Omental fat pad (tissue), 4 donors: ENCODE measurements around the gene PIK3C2B. TPM values are rescaled to one million over a fixed set of nuclear protein-coding genes. Genes with fewer than 3 reads are reported as not detected.

Source experiments
- ATAC-seq: fragments of 150-250 bp; one replicate; pipeline ENCODE4 v1.9.1; 2016; ENCODE audit warnings: mild to moderate bottlenecking, moderate library complexity; ENCODE audit not compliant: low FRiP score
- DNase-seq: peaks from one replicate; pipeline ENCODE4 v3.0.0-alpha.2; 2019; ENCODE audit warnings: low spot score
- CTCF ChIP-seq, 3 donors: fragments of 450-650 bp; IDR thresholded peaks; one replicate each; pipeline ENCODE4 v1.5.1; 2016 to 2017; ENCODE audit warnings: antibody characterized with exemption in 3 of 3, mild to moderate bottlenecking in 3 of 3, moderate library complexity in 2 of 3
- total RNA-seq, 4 donors: library from RNA; depleted of rRNA; stranded (reverse); fragments of >200 nt; gene quantifications; one replicate each; pipeline ENCODE4 v1.1.0, GENCODE V29; 2016

The PIK3C2B gene
- total RNA-seq, 4 donors from 2014 or later: 17.2 to 42.4 (median 31.6) TPM

DNA sequence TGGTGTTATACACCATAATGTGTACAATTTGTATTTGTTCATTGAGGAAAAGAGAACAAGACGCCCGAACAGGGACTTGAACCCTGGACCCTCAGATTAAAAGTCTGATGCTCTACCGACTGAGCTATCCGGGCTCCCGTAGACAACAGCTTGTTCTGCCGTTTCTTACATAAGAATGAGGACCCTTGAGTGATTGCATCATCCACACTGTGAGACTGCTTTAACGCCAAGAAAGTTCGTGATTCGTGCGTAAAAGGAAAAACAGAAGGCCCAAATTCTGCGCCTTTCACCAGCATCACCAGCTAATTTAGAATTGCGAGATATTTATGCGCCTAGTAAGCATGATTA is 12.3 kb upstream of the PIK3C2B start:
- TF ChIP-seq CTCF (IDR thresholded peaks at IDR 0.05): no peak
- DNase-seq (peak; percentile 78), ATAC-seq (peak; percentile 54)

- ATAC-seq: peak; percentile 62
- DNase-seq: no peak
These were observed 11.8 kb upstream of the PIK3C2B start for GRCh38 chr1:204506201-204506968.

DNA sequence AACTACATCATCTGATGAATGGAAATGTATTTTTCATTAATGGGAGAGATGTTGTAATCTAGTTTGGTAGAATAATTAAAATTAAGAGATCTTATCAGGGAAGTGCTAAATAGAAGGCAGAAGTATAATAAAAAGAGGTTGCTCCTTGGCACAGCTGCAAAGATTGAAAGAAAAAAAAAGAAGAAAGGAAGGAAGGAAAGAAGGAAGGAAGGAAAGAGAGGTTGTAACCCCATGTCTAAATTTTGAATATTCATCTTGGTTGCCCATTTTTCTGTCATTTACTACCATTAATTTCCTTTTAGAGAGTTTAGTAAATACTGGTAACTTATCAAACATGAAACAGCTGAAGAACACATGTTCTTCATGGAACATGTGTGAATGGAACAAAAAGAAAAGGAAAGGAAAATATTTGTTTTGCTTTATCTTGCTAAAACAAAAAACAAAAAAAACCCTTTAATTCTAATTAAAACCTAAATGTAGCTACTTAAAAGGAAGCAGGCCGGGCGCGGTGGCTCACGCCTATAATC is 11.1 kb upstream of the PIK3C2B start:
- no peak for TF ChIP-seq CTCF (IDR thresholded peaks at IDR 0.05)
- DNase-seq (no peak), ATAC-seq (no peak)

More at GRCh38 chr1:204506201-204506968, 11.8 kb upstream of the PIK3C2B start:
- TF ChIP-seq CTCF (IDR thresholded peaks at IDR 0.05): no peak

- no peak for ATAC-seq
- TF ChIP-seq CTCF (IDR thresholded peaks at IDR 0.05): no peak
- no peak for DNase-seq
These were observed 9.4 kb upstream of the PIK3C2B start for GRCh38 chr1:204503913-204504519.

- no peak for ATAC-seq
- no peak for TF ChIP-seq CTCF (IDR thresholded peaks at IDR 0.05)
- DNase-seq: no peak
These were observed 8.7 kb upstream of the PIK3C2B start for GRCh38 chr1:204503122-204503912.

DNA sequence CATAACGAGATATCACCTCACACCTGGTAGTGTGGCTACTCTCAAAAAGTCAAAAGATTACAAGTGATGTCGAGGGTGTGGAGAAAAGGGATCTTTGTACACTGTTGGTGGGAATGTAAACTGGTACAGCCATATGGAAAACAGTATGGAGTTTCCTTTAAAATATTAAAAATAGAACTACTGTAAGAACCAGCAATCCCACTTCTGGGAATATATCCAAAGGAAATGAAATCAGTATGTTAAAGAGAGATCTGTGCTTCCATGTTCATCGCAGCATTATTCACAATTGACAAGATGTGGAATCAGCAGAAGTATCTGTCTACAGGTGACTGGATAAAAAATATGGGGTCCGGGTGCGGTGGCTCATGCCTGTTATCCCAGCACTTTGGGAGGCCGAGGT is 7.6 kb upstream of the PIK3C2B start:
- ATAC-seq (no peak), DNase-seq (no peak)
- no peak for TF ChIP-seq CTCF (IDR thresholded peaks at IDR 0.05)
